PC-9 (cell line): ENCODE results near the gene WNT10A. TPM values are rescaled to one million over a fixed set of nuclear protein-coding genes. Genes with fewer than 3 reads are reported as not detected.

Experiments used
- Bru-seq: library from RNA; stranded (reverse); fragments of 400-500 nt; gene quantifications from one replicate; lab custom pipeline; 2021; lab: Mats Ljungman, UMichigan
- BruChase-seq, 2 experiments: library from RNA; stranded (reverse); fragments of 400-500 nt; gene quantifications; one replicate each; lab custom pipeline; 2021; lab: Mats Ljungman, UMichigan
- BruUV-seq: library from RNA; stranded (reverse); fragments of 400-500 nt; replicated peaks from 2 replicates; lab custom pipeline; 2021; lab: Mats Ljungman, UMichigan
- CTCF ChIA-PET: fragments of 300-600 bp; sonication (Branson Sonifier 250); formaldehyde crosslinking; loops from one replicate; lab custom pipeline; 2022; ENCODE audit warnings: antibody characterized with exemption; lab: Charles Lee
- POLR2A ChIA-PET: fragments of 300-600 bp; sonication (Branson Sonifier 250); formaldehyde crosslinking; loops from one replicate; lab custom pipeline; 2022; ENCODE audit warnings: antibody characterized with exemption; ENCODE audit not compliant: unreplicated experiment; lab: Charles Lee
- DNase-seq, 2 experiments: peaks; one replicate each; pipeline versions ENCODE4 v3.0.0 to v3.0.0-alpha.2; 2015 to 2022; ENCODE audit warnings: mixed read lengths in 1 of 2
- H2AFZ ChIP-seq: fragments of 200-600 bp; sonication (generic); 2 replicates; pipeline ENCODE4 v1.8.1; 2017; ENCODE audit warnings: antibody characterized with exemption
- H3F3A ChIP-seq: fragments of 200-600 bp; sonication (generic); 2 replicates; pipeline ENCODE4 v1.8.1; 2017; ENCODE audit warnings: antibody characterized with exemption, mild to moderate bottlenecking, low read depth; ENCODE audit not compliant: insufficient read depth
- H3K27ac ChIP-seq: fragments of 200-600 bp; sonication (generic); 2 replicates; pipeline ENCODE4 v1.6.1; 2016; ENCODE audit warnings: mixed run types
- H3K27me3 ChIP-seq: fragments of 200-600 bp; sonication (generic); 2 replicates; pipeline ENCODE4 v1.6.1; 2016; ENCODE audit warnings: low read depth, mixed run types; ENCODE audit not compliant: insufficient read depth
- H3K36me3 ChIP-seq: fragments of 200-600 bp; sonication (generic); 2 replicates; pipeline ENCODE4 v1.6.1; 2016; ENCODE audit warnings: low read depth, mixed run types
- H3K4me1 ChIP-seq: fragments of 200-600 bp; sonication (generic); replicated peaks from 2 replicates; pipeline ENCODE4 v1.6.1; 2016; ENCODE audit warnings: mixed run types; ENCODE audit not compliant: insufficient read depth
- H3K4me2 ChIP-seq: fragments of 200-600 bp; sonication (generic); 2 replicates; pipeline ENCODE4 v1.6.1; 2017; ENCODE audit warnings: mixed run types
- H3K4me3 ChIP-seq: fragments of 200-600 bp; sonication (generic); 2 replicates; pipeline ENCODE4 v1.6.1; 2016; ENCODE audit warnings: mixed run types
- H3K79me2 ChIP-seq: fragments of 200-600 bp; sonication (generic); 2 replicates; pipeline ENCODE4 v1.6.1; 2017; ENCODE audit warnings: low read depth, mixed run types
- H3K9me2 ChIP-seq: fragments of 200-600 bp; sonication (generic); 2 replicates; pipeline ENCODE4 v1.8.1; 2017; ENCODE audit warnings: mild to moderate bottlenecking; ENCODE audit not compliant: insufficient read depth
- H3K9me3 ChIP-seq: fragments of 200-600 bp; sonication (generic); 2 replicates; pipeline ENCODE4 v1.8.1; 2016; ENCODE audit warnings: low read depth; ENCODE audit not compliant: insufficient read depth
- H4K20me1 ChIP-seq: fragments of 200-600 bp; sonication (generic); 2 replicates; pipeline ENCODE4 v1.8.1; 2017; ENCODE audit not compliant: insufficient read depth
- EZH2 ChIP-seq: fragments of 200-600 bp; sonication (generic); IDR thresholded peaks from 2 replicates; pipeline ENCODE4 v1.8.0; 2017; ENCODE audit warnings: antibody characterized with exemption, low read depth
- intact Hi-C: fragments of 100-400 bp; cut with micrococcal nuclease; formaldehyde crosslinking; loops from one replicate; pipeline ENCODE4 v1.10.0; 2022; ENCODE audit not compliant: unreplicated experiment
- long read RNA-seq: library from polyadenylated mRNA; stranded (forward); transcript quantifications from one replicate; pipeline ENCODE4 v2.0.0, GENCODE V29; 2022
- total RNA-seq: library from RNA; stranded (reverse); gene quantifications from 2 replicates; pipeline ENCODE4 v1.2.3, GENCODE V29; 2021
- TF ChIP-seq, protein P1 (sequence below): fragments of 200-600 bp; sonication (generic); conservative IDR thresholded peaks from 2 replicates; pipeline ENCODE4 v1.6.1; 2017; ENCODE audit warnings: mixed run types, antibody characterized with exemption, mild to moderate bottlenecking, moderate library complexity

The WNT10A gene
- total RNA-seq (1.2 and 2.3 TPM in 2 replicates), Bru-seq, nascent RNA (percentile 14 among the genes with signal in this experiment), BruChase-seq, experiment 1, labeled RNA remaining after a 2-hour chase (percentile 33 among the genes with signal in this experiment), BruChase-seq, experiment 2, labeled RNA remaining after a 6-hour chase (percentile 27 among the genes with signal in this experiment)
- long read RNA-seq, partial matches to known transcripts: 1 of 1 reads
- long read RNA-seq, other reads (novel, unspliced or antisense): 0 of 1 reads

GRCh38 chr2:218880102-218880858 is at the start of gene WNT10A:
TSS of gene WNT10A (plus strand) at chr2:218880852. CDS start at chr2:218880996, 144 bp downstream.
- H3K4me2 ChIP-seq: peak within 1 kb of the TSS; percentile 73
- H3K79me2 ChIP-seq: no peaks in the 10 kb centered on the region
- peaks cover 3% of the 10 kb centered on the region; the same call in 1 of the 2 replicates for H3F3A ChIP-seq
- H3K4me1 ChIP-seq: 0 out of 2 replicates have a peak, but pooled peaks cover 4% of the 10 kb centered on the region
- BruUV-seq: no TSS peak
- H3K9me3 ChIP-seq: no peaks in the 10 kb centered on the region
- ChIA-PET CTCF (no interaction called here), POLR2A (interaction anchor here (0.9 kb wide), 1 partner anchor 16 kb away, joined by 7 read pairs; no protein-coding TSS in a partner anchor)
- no peaks in the 10 kb centered on the region for H3K9me2 ChIP-seq
- H3K4me3 ChIP-seq: peak within 1 kb of the TSS; percentile 43; the same call in 1 of the 2 replicates
- DNase-seq: peak in 1 of 2 experiments; percentile 37
- no peaks in the 10 kb centered on the region for H3K27me3 ChIP-seq
- intact Hi-C loops: loop anchor here (1.0 kb wide), 1 partner anchor 16 kb away; no protein-coding TSS in a partner anchor
- H3K27ac ChIP-seq: no peak within 1 kb of the TSS
- no peaks in the 10 kb centered on the region for H4K20me1 ChIP-seq
- no peaks in the 10 kb centered on the region for H3K36me3 ChIP-seq
- peak within 1 kb of the TSS; percentile 60; the same call in 1 of the 2 replicates for H2AFZ ChIP-seq
- TF ChIP-seq EZH2: no peak
- TF ChIP-seq, protein P1, sequence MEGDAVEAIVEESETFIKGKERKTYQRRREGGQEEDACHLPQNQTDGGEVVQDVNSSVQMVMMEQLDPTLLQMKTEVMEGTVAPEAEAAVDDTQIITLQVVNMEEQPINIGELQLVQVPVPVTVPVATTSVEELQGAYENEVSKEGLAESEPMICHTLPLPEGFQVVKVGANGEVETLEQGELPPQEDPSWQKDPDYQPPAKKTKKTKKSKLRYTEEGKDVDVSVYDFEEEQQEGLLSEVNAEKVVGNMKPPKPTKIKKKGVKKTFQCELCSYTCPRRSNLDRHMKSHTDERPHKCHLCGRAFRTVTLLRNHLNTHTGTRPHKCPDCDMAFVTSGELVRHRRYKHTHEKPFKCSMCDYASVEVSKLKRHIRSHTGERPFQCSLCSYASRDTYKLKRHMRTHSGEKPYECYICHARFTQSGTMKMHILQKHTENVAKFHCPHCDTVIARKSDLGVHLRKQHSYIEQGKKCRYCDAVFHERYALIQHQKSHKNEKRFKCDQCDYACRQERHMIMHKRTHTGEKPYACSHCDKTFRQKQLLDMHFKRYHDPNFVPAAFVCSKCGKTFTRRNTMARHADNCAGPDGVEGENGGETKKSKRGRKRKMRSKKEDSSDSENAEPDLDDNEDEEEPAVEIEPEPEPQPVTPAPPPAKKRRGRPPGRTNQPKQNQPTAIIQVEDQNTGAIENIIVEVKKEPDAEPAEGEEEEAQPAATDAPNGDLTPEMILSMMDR: no peak

DNA sequence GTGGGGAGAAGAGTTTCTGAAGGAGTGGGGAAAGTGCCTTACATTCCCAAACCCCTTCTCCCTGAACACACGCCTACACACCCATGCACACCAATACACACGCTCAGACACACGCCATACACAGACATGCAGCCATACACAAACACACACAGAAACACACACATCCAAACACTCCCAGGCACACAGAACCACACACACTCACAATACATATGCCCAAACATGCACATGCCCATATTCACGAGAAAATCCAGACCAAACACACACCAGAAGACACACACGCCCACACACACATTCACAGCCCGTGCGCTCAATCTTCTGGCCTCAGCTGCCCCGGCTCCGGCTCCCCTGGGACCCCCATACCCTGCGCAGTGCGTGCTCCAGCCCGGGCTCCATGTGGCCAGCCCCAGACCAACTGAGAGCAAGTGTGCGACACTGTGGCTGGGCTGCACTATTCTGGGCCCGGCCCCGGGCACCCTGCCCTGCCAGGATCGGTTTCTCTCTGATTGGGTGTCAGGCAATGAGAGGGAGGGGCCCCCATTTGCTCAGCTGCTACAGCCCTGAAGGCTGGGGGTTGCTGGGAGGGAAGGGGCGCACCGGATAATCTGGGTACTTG is 49.2 kb upstream of the WNT10A start, which contains the start of gene PRKAG3:
PRKAG3 (minus strand) TSS at position 426 of the 613 bp plus-strand sequence.
- intact Hi-C loops: no loop called here
- Histone ChIP-seq H3K9me2 (no peaks in the 10 kb centered on the region), H3K36me3 (no peaks in the 10 kb centered on the region), H3K4me3 (no peak within 1 kb of the TSS), H3F3A (peaks cover 22% of the 10 kb centered on the region), H3K27ac (no peak within 1 kb of the TSS), H3K4me1 (peaks cover 50% of the 10 kb centered on the region), H3K27me3 (no peaks in the 10 kb centered on the region; the same call in 1 of the 2 replicates), H4K20me1 (no peaks in the 10 kb centered on the region), H2AFZ (no peak within 1 kb of the TSS), H3K9me3 (no peaks in the 10 kb centered on the region), H3K79me2 (no peaks in the 10 kb centered on the region), H3K4me2 (peak within 1 kb of the TSS; percentile 68)
- no TSS peak for BruUV-seq
- no peak for DNase-seq
- ChIA-PET CTCF (no interaction called here), POLR2A (no interaction called here)
- TF ChIP-seq, protein P1: no peak
- TF ChIP-seq EZH2: no peak

DNA sequence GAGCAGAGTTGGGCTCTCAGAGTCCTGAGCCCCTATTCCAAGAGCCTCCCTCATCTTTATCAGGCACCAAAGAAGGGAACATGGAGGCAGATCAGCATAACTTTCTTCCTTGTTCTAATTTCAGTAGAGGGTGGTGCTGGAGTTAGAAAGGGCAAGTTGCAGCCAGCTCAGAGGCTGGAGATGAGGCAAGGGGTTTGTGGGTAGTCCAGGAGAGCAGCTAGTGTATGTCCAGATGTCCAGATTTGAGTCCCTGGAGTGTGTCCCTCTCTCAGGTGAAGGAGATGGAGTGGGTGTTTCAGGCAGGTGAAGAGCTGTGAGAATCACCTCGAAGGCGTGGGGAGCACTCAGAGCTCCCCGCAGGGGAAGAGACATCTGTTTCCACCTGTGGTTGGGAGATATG is 48.6 kb upstream of the WNT10A start:
- Histone ChIP-seq H3K27ac (no peak overlapping the region), H3K4me1 (peaks cover 51% of the 10 kb centered on the region), H3K9me2 (no peaks in the 10 kb centered on the region), H3K27me3 (no peaks in the 10 kb centered on the region; the same call in 1 of the 2 replicates), H3K4me3 (no peak overlapping the region), H3K36me3 (no peaks in the 10 kb centered on the region), H2AFZ (no peak overlapping the region), H3K4me2 (no peak overlapping the region), H4K20me1 (no peaks in the 10 kb centered on the region), H3K9me3 (no peaks in the 10 kb centered on the region), H3K79me2 (no peaks in the 10 kb centered on the region), H3F3A (peaks cover 22% of the 10 kb centered on the region)
- intact Hi-C loops: no loop called here
- no TSS peak for BruUV-seq
- no peak for DNase-seq
- CTCF ChIA-PET: no interaction called here
- no peak for TF ChIP-seq EZH2
- TF ChIP-seq, protein P1: no peak
- POLR2A ChIA-PET: no interaction called here
